GM12872 (cell line): ENCODE results near the gene KIF4B.

ENCODE experiments used
- CTCF ChIP-seq: IDR thresholded peaks from 3 replicates; pipeline ENCODE4 v1.5.1; 2011; ENCODE audit warnings: low read depth, mild to moderate bottlenecking, low read length, moderate library complexity; ENCODE audit not compliant: insufficient read depth

KIF4B gene

GRCh38 chr5:155017610-155018009, 4.1 kb downstream of the KIF4B start:
- no peak for TF ChIP-seq CTCF

- TF ChIP-seq CTCF, result no peak
Observed at GRCh38 chr5:155019601-155020226, 6.2 kb downstream of the KIF4B start.

- no peak for TF ChIP-seq CTCF
Observed at GRCh38 chr5:155021842-155022241, 8.3 kb downstream of the KIF4B start.

GRCh38 chr5:155023320-155023719, 9.8 kb downstream of the KIF4B start:
- no peak for TF ChIP-seq CTCF

- TF ChIP-seq CTCF, result no peak
Observed at GRCh38 chr5:155024015-155024414, 10.5 kb downstream of the KIF4B start.

- TF ChIP-seq CTCF, result no peak
Observed at GRCh38 chr5:155025895-155026294, 12.3 kb downstream of the KIF4B start.

- peak; percentile 39; the same call in 2 of the 3 replicates for TF ChIP-seq CTCF
Observed at GRCh38 chr5:155027993-155028629, 14.6 kb downstream of the KIF4B start.
